ENCODE data around the gene KRTAP10-2. TPM values are rescaled to one million over a fixed set of nuclear protein-coding genes. Genes with fewer than 3 reads are reported as not detected.

KRTAP10-2 gene
- polyA plus RNA-seq, 1 donor (not counting 4 experiments of a cell fraction or from before 2014, with no cell fraction given): not detected

- TF ChIP-seq CTCF (optimal IDR thresholded peaks at IDR 0.05 in 1 of 3, IDR thresholded peaks at IDR 0.05 in 1 of 3, conservative IDR thresholded peaks at IDR 0.05 in 1 of 3; ENCODE audit: extremely low read depth in 1 of 3, insufficient read depth in 2 of 3, low read length in 3 of 3): no peak
- TF ChIP-seq EZH2 (IDR thresholded peaks at IDR 0.05; ENCODE audit: low read length): no peak
- H3K9me3 ChIP-seq (ENCODE audit: control insufficient read depth, low read depth, low read length): no peaks in the 10 kb centered on the region
- H3K79me2 ChIP-seq (ENCODE audit: control insufficient read depth, insufficient read depth, low read length): no peaks in the 10 kb centered on the region
- FAIRE-seq (no peak), DNase-seq (ENCODE audit: low read depth, low spot score) (no peak)
- no peaks in the 10 kb centered on the region for H3K36me3 ChIP-seq (ENCODE audit: control insufficient read depth in 2 of 2, extremely low read depth in 1 of 2, insufficient read depth in 2 of 2, low read length in 2 of 2)
- H3K9ac ChIP-seq (ENCODE audit: control insufficient read depth, extremely low read depth, insufficient read depth, low read length): no peak overlapping the region
- no peak overlapping the region for H3K27ac ChIP-seq (ENCODE audit: control insufficient read depth, insufficient read depth, low read length)
- H3K9me1 ChIP-seq (ENCODE audit: control insufficient read depth, extremely low read depth, insufficient read depth, low read length): no peaks in the 10 kb centered on the region
- no peak overlapping the region for H2AFZ ChIP-seq (ENCODE audit: control insufficient read depth, low read length)
- H3K4me1 ChIP-seq (ENCODE audit: control insufficient read depth, extremely low read depth, insufficient read depth, low read length): no peaks in the 10 kb centered on the region
- H3K4me2 ChIP-seq (ENCODE audit: control insufficient read depth, extremely low read depth, insufficient read depth, low read depth, low read length): no peak overlapping the region
- H3K27me3 ChIP-seq (ENCODE audit: control insufficient read depth, extremely low read depth, insufficient read depth, low read length): no peaks in the 10 kb centered on the region
- H4K20me1 ChIP-seq (ENCODE audit: control insufficient read depth, extremely low read depth, insufficient read depth, low read length): no peaks in the 10 kb centered on the region
- dilution Hi-C loops (cut with MboI; ENCODE audit: extremely low pct_ligation_motif_present, low sequenced_read_pairs): no loop called here
- H3K4me3 ChIP-seq (ENCODE audit: control insufficient read depth in 2 of 3, extremely low read depth in 1 of 3, insufficient read depth in 2 of 3, low read depth in 1 of 3, low read length in 3 of 3): no peak overlapping the region
These were observed 16.3 kb upstream of the KRTAP10-2 start for GRCh38 chr21:44567481-44568171.

- no peak overlapping the region for H3K9ac ChIP-seq (ENCODE audit: control insufficient read depth, extremely low read depth, insufficient read depth, low read length)
- H3K36me3 ChIP-seq (ENCODE audit: control insufficient read depth in 2 of 2, extremely low read depth in 1 of 2, insufficient read depth in 2 of 2, low read length in 2 of 2): no peaks in the 10 kb centered on the region
- dilution Hi-C loops (cut with MboI; ENCODE audit: extremely low pct_ligation_motif_present, low sequenced_read_pairs): no loop called here
- H3K27ac ChIP-seq (ENCODE audit: control insufficient read depth, insufficient read depth, low read length): no peak overlapping the region
- no peak overlapping the region for H3K4me2 ChIP-seq (ENCODE audit: control insufficient read depth, extremely low read depth, insufficient read depth, low read depth, low read length)
- H3K4me1 ChIP-seq (ENCODE audit: control insufficient read depth, extremely low read depth, insufficient read depth, low read length): no peaks in the 10 kb centered on the region
- H3K9me3 ChIP-seq (ENCODE audit: control insufficient read depth, low read depth, low read length): no peaks in the 10 kb centered on the region
- no peaks in the 10 kb centered on the region for H3K79me2 ChIP-seq (ENCODE audit: control insufficient read depth, insufficient read depth, low read length)
- TF ChIP-seq CTCF (optimal IDR thresholded peaks at IDR 0.05 in 1 of 3, IDR thresholded peaks at IDR 0.05 in 1 of 3, conservative IDR thresholded peaks at IDR 0.05 in 1 of 3; ENCODE audit: extremely low read depth in 1 of 3, insufficient read depth in 2 of 3, low read length in 3 of 3) (no peak), EZH2 (IDR thresholded peaks at IDR 0.05; ENCODE audit: low read length) (no peak)
- no peak overlapping the region for H3K4me3 ChIP-seq (ENCODE audit: control insufficient read depth in 2 of 3, extremely low read depth in 1 of 3, insufficient read depth in 2 of 3, low read depth in 1 of 3, low read length in 3 of 3)
- H3K9me1 ChIP-seq (ENCODE audit: control insufficient read depth, extremely low read depth, insufficient read depth, low read length): no peaks in the 10 kb centered on the region
- H4K20me1 ChIP-seq (ENCODE audit: control insufficient read depth, extremely low read depth, insufficient read depth, low read length): no peaks in the 10 kb centered on the region
- FAIRE-seq: no peak
- DNase-seq (ENCODE audit: low read depth, low spot score): no peak
- no peak overlapping the region for H2AFZ ChIP-seq (ENCODE audit: control insufficient read depth, low read length)
- no peaks in the 10 kb centered on the region for H3K27me3 ChIP-seq (ENCODE audit: control insufficient read depth, extremely low read depth, insufficient read depth, low read length)
These were observed 15.1 kb upstream of the KRTAP10-2 start for GRCh38 chr21:44566403-44566802.
